GM19239 (cell line): ENCODE data around the gene SHROOM3.

Source experiments
- DNase-seq: peaks from one replicate; pipeline ENCODE4 v3.0.0; 2011; ENCODE audit warnings: low spot score; ENCODE audit not compliant: insufficient read length
- FAIRE-seq: peaks from 2 replicates; lab custom pipeline; 2011; peaks lifted over from hg19 to GRCh38; lab: Jason Lieb, UNC

Gene SHROOM3

DNA sequence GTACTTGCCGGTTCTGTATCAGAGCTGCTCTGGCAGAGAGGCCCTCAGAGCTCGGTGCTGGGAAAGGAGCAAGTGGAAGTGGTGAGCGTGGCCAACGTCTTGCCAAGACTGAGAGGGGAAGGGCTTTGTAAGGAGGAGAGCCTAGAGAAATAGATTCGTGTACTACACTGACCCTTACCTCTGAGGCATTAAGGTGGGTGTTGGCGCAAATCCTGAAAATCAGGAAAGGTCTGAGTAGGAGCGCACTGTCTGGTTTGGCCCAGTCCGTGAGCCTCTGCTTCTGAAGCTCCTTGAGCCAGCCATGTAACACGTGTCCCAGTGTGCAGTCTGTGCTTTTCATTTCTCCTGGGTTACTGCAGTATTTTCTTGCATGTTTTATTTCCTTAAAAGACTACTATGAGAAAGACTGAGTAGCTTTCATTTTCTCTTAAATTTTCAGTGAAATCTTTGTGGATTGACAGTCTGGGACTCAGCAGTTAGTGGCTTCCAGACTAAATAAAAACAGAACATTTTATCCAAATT lies 322.4 kb downstream of the SHROOM3 start:
- DNase-seq (no peak), FAIRE-seq (no peak)

DNA sequence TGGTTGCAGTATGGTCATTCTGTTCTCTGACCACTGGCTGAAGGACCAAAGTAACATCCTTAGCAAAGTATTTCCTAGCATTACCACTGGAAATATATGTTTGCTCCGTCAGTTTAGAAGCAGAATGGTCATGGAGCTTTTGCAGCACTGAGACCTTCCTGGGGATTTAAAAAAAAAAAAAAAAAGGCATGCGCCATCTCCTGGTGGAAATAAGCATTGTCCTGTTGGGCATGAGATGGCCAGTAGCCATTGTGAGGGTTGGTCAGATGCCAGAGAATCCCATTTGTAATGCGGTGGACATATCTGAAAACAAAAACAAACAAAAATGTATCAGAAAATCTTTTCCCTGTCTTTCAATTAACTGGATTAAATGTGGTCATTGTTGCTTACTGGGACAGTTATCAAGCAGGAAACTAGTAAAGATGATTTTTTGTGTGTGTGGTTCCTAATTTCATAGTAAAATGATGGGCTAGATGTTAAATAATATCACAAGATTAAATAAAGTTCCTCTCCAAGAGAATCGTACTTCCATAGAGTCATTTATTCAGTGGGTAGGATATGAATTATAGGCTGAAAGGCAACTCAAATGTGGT lies 323.4 kb downstream of the SHROOM3 start:
- FAIRE-seq (peak; percentile 35), DNase-seq (peak; percentile 36)

DNA sequence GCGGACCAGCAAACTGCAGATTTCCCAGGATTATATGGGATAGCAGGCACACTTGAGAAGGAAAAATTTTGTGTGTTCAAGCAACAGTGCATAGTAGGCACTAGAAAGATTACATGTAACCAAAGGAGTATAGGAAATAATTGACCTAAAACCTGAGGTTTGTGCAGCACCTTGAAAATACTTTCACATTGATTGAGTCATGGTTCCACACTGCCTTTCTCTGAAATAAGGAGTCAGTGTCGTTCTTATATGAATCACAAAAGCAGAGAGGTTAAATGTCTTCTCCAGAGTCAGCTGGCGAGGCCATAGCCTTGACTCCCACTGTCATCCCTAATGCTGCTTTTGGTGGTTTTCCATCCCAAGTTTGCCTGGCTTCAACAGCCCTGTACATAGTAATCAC lies 324.0 kb downstream of the SHROOM3 start:
- FAIRE-seq (no peak), DNase-seq (no peak)

DNA sequence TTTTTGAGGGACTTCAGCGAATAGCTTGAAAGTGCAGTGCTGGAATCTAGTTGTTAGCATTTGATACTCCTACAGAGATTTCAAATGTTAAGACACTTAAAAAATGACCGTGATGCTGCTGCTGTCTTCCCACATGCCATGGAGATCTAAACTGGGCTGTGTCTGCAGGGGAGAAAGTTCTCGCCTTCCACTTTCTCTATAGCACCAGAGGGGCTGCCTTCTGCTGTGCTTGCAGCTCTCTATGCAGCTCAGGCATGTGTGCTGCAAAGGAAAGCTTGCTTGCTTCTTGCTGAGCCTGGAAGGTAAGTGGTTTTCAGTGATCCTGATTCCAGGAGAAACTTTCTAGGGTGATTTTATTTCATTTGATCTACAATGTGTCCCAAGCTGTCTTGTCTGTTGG lies 325.2 kb downstream of the SHROOM3 start:
- FAIRE-seq (no peak), DNase-seq (no peak)

DNA sequence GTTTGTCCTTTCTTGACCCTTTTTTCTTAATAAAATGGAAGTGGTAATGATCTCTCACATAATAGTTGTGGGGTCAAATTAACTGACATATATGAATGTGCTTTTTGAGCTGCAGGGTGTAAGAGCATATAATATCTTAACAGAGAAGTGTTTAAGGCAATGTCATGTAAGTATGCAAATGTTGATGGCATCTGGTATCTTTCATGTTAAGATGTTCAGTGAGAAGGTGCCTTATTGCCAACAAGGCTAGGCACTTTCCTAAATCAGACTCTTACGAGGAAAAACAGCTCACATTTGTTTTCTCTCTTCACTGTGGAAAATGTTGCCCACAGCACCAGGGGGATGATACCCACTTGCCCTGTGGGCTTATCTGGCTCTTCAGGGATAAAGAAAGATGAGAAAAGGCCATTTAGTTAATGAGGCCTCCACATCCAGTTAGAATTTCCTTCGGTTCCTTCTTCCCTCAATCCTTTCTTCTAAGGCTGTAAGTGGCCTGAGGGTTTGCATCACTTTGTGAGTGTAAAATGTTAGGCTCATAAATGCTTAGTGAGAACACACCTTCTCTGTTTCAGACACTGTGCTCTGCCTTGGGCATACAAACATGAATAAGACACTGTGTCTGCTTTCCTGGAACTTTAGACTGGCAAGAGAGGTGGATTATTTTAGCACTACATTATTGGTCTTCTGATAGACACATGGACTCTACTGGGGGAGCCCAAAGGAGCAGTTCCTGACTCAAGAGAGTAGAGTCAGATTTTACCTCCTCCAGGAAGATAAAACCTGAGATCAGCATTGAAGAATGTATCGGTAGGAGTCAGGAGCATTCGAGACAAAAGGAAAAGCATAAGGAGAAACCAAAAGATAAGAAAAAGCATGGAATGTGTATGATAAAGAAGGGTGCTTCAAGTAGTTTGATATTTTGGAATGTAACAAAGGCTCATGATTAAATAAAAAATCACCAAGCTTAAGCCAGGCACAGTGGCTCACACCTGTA lies 327.4 kb downstream of the SHROOM3 start:
- DNase-seq (no peak), FAIRE-seq (no peak)

DNA sequence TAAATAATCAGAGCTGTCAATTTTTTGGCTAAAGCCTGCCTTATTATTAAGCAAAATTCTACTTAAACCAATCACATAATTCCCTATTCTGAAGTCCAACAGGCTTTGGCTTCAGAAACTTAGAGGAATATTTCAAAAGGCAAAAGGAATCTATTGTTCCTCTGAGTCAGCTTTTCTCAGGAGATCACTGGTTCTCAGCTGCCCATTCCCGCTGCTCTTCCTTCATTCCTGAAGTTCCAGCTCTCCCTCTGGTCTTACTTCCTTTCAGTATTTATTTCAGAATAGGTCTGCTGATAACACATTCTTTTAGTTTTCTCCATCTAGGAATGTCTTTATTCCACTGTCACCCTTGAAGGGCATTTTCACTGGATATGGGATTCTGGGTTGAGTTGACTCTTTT lies 329.2 kb downstream of the SHROOM3 start:
- FAIRE-seq: no peak
- DNase-seq: no peak

DNA sequence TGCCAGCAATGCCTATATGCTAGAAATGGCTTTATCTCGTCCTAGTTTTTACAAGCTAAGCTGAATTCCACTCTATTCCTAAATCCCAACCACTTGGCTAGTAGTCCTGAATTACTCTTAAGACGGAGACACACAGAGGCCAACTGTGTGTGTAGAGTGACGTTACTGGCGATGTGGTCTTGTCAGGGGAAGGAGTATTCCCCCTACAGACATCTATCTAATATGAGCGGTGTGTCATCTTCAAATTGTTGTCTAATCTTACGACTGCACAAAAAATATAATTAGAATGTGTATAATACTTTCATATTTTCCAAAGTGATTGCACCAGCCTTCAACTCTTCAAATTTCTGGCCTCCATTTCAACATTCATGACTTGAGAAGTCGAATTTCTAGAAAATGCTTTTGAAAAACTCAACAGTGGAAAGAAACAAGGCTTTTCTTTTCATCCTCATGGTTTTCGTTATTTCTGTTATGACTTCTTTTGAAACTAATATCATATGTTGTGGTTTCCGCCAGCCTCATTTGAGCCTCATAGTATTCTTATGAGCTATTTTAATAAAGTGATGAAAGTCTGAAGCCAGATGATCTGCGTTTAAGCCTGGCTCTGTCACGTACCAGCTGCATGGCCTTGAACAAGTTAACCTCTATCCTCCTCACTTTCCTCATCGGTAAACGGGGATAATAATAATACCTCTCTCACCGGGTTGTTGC lies 330.6 kb downstream of the SHROOM3 start:
- DNase-seq (no peak), FAIRE-seq (no peak)

DNA sequence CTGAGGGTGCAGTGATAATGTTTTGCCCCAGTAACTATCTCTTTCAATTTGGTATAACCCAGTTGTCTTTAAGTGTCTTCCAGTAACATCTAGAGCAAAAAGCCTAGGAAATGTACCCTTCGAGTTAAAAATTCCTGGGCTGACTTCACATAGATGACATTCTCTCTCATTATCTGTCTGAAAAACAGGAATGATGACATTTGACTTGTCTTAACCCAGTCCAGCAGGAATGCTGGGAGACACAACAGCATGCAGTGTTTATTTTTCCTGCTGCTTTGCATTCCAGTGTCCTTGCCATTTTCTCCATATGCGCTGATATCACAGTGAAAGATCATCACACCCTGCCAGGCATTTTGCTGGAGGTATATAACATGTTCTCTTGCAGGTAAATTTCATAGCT lies 333.0 kb downstream of the SHROOM3 start:
- FAIRE-seq (no peak), DNase-seq (no peak)

DNA sequence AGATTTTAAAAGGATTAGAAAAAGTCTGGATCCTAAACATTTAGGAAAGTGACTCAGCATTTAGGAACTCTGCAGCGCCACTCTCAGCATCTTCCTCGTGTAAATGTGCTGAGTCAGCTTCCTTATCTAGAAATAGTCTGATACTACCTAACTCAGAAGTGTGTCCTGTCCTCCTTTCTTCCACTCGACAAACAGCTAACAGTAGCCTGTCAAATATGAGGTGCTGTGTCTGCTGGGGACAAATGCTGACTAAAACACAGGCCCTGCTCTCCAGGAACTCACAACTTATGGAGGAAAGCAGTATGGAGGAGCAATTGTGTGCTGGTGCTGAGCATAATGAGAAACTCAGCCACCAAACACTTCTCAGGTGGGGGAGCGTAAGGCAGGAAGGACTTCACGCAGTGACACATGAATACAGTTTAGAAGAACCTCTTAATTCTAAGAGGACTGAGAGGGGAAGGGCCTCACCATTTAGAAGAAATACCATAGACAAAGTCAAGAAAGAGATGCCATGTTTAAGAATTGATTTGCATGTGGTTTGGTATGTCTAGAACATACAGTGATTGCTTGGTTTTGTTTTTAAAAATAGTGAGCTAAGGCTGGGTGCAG lies 337.6 kb downstream of the SHROOM3 start:
- FAIRE-seq (no peak), DNase-seq (no peak)

DNA sequence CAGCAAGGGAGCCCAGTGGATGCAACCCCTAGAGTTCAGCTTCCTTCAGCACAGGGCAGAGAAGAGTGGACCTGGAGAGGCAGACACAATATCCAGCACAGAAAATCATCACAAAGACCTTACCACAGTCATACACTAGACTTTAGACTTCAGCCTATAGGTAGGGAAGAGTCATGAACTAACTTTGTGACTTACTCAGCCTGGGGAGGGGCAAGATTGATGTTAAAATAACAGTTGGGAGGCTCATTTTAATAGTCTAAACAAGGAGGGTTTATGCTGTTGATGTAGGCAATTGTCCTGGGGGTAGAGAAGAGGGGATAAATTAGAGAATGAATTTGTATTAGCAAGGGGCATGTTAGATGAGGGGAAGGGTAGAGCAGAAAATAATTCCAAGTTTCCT lies 338.7 kb downstream of the SHROOM3 start:
- DNase-seq (no peak), FAIRE-seq (no peak)

DNA sequence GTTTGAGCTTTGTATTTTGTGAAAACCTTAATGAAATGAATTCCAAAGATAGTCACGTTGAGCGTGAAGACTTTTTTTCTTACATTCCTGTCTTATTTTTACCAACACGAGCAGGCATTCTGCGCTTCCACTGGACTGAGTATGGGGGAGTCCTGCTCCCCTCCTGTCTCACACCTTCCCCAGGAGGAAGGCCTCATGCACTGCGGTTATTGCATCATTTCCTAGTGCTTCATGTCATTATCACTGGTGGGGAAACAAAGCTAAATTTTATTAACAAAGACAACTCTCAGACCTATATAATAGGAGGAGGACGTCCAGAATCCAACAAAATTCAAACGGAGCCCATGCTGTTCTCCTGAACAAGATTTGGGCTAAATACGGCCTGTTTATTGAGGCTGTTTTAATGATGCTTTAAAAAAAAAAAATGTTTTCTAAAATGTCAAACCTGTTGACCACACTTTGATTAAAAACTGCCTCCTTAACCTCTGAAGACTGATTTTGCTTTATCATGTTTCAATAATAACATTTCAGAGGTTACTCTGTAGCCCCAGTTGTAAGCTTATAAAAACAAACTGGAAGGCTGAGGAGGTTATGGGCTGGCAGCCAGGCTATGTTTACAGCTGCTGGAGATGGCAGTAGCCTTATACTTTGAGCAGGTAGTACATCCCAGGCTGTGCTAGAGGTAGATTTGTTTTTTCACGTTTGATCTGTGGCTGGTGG lies 344.9 kb downstream of the SHROOM3 start:
- no peak for DNase-seq

DNA sequence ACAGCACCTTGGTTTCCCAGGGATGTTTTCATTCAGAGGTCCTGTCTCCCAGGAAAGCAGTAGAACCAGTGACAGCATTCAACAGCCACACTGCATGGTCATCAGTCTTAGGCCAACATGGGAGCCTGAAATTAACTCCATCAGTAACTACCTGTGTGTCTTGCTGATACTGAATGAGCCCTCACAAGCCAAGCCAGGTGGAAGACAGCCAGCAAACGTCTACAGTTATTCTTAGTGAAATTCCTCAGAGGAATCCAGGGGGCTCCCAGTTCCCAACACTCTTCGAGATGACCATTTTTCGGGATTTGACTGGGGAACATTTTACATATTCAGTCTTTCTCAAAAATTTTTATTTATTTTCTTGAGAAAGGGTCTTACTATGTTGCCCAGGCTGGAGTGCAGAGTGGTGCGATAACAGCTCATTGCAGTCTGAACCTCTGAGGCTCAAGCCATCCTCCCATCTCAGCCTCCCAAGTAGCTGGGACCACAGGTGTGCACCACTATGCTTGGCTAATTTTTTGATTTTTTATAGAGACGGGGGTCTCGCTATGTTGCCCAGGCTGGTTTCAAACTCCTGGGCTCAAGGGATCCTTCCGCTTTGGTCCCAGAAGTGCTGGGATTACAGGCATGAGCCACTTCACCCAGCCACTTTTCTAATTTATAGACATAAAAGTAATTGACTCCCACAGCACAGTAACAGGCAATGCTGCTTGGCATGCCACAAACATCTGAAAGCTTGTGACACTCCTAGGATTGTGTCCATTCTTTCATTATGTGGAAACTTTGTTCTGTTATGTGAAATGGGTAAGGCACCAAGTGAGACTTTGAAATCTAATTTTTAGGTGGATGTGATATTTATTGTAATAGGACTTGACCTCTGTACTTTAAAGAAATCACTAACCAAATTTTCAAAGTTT lies 346.0 kb downstream of the SHROOM3 start:
- FAIRE-seq: no peak
- DNase-seq: no peak

More for the DNA sequence above, 344.9 kb downstream of the SHROOM3 start:
- FAIRE-seq: no peak

DNA sequence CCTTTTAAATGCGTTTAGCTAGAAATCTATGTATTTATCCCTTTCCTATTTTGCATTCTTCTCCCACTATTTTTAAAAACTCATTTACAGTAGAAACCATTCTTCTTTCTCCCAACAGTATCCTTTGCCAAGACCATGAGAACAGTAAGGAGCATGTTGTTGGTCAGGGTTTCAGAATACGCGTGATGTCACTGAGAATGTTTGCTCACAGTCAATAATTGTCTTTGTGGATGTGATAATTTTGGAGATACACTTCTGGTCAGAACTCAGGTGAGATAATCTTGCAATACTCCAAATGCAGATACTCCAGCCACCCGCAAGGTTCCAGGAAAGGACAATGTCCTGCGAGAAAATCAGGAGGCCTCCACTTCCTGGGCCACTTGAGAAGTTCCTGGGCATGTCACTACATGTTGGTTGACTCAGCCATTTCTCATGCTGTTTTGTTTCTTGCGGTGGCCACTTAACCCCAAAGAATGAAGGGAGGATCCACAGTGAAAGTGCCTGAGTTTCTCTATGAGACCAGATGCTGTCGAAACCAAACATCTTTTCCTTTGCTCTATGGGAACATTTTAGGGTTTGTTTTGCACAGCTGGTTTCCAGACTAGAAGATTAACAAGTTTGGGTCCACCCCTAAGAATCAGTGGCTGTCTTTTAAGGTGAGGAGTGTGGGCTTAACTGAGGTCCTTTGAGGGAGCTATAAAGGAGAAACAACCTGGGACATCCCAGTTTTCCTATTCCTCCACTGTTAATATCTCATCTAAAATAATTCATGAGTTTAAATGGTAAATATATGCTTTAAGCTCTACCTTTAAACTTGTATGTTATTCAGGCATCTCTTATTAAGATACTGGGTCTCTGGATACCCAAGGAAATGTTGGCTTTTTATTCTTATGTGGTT lies 346.9 kb downstream of the SHROOM3 start:
- FAIRE-seq (peak; percentile 70), DNase-seq (no peak)

DNA sequence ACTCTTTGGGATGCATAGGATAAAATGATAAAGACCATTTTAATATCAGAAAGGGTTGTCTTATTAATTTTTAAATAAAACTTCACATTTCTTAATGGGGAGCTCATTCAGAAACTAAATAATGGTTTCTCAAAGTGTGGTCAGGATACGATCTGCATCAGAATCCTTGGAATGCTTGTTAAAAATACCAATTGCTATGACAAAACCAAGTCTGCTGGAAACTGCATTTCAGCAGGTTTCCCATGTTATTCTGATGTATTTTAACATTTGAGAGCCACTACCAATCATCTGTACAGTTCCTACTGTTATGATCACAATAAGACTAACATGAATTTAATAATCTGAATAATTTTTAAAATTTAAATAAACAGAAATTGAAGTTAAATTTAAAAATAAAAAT lies 347.8 kb downstream of the SHROOM3 start:
- DNase-seq: no peak
- FAIRE-seq: no peak

DNA sequence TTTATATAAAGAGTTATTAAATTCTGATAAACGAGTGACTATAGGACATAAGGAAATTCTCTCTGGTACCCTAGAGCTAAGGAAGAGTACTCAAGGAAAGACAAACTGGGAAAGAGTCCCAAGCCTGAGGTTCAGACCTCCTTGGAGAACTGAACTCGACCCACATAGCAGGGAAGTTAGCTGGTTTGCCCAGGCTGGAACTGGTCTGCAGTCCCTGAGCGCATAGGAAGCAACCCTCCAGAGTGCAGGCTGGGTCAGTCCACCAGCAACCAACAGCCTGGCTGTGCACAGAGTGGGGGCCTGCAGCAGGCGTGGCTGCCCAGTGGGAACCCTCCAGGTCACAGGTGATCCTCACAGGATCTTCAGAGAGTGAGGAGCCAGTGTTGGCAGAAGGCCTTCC lies 348.8 kb downstream of the SHROOM3 start:
- DNase-seq: no peak

DNA sequence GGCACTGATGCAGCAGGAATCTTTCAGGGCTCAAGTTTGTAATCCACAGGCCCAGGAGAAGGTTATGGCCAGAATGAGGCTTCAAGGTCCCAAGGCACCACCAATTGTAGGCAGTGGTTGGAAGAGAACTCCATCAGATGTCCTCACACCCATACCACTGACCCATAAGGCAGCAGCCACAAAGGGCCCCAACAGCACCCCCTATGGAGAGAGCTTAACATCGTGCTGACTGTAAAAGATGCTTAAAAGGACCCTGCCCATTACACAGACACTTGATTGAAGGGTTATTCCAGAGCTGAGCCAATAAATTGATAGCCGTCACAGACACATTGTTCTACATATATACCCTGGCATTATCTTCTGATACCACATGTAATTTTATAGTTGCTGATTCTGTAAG lies 349.2 kb downstream of the SHROOM3 start:
- FAIRE-seq: no peak
- DNase-seq: no peak

More for the DNA sequence above, 348.8 kb downstream of the SHROOM3 start:
- no peak for FAIRE-seq

DNA sequence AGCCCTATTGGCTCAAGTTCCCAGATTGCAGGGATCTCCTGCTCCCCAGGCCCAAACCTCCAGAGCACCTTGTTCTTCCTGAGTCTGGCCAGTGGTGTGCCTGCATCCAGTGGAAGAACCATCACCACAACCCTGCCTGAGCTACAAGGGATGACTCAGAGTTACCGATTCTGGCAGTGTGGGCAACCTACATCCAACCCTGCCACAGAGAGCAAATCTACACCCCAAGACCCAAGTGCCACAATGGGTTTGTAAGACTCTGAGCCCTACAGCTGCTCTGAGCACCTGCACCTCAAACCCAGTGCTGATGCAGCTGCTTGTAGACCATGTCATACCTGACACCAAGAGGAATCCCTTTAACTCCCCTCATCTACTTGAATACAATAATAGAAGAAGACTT lies 352.9 kb downstream of the SHROOM3 start:
- FAIRE-seq (no peak), DNase-seq (no peak)

DNA sequence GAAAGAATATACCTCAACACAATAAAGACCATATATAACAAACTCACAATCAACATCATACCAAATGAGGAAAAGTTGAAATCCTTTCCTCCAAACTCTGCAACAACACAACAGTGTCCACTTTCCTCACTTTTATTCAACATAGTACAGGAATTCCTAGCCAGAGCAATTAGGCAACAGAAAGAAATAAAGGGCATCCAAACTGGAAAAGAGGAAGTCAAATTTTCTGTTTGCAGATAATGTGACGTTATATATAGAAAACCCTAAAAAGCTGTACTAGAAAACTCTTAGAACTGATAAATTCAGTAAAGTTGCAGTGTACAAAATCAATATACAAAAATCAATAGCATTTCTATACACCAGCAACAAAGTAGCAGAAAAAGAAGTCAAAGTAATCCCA lies 355.3 kb downstream of the SHROOM3 start:
- DNase-seq: no peak
- no peak for FAIRE-seq
